ENCODE results near the gene EML6.

Gene EML6

DNA sequence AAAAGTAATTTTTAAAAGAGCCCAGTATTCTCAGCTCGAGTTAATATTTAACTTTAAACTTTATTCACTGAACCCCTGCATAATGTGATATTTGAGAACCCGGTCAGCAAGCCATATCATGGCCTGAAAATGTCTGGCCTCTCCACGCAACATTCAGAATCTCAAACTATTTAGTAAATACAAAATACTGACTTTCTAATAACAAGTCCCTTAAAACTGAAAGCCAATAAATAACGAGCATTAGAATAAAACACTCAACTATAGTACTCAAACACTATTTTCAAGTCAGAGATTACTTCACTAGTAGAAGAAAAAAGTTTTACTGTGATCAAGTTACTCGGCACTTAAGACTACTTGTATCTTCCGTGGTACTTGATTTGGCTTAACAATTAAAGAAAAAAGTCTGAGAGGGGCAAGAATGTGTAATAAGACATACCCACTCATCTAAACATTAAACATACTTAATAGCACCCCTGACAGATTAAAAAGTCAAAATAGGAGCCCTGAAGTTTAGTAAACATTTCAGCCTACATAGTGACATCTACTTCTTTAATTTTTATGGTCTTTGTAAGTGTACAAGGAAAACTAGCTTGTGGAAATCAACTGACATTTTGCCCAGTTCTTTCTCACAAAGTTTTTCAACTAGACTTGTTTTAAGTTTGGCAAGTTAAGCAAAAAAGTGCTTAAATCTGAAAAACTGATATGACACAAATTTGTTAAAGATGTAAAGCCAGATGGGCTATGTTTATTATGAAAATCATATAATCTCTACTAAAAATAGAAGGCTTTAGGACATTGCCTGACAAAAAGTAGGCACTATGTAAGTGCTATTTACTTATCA lies 288.6 kb downstream of the EML6 start:
- DNase-seq: no peak

DNA sequence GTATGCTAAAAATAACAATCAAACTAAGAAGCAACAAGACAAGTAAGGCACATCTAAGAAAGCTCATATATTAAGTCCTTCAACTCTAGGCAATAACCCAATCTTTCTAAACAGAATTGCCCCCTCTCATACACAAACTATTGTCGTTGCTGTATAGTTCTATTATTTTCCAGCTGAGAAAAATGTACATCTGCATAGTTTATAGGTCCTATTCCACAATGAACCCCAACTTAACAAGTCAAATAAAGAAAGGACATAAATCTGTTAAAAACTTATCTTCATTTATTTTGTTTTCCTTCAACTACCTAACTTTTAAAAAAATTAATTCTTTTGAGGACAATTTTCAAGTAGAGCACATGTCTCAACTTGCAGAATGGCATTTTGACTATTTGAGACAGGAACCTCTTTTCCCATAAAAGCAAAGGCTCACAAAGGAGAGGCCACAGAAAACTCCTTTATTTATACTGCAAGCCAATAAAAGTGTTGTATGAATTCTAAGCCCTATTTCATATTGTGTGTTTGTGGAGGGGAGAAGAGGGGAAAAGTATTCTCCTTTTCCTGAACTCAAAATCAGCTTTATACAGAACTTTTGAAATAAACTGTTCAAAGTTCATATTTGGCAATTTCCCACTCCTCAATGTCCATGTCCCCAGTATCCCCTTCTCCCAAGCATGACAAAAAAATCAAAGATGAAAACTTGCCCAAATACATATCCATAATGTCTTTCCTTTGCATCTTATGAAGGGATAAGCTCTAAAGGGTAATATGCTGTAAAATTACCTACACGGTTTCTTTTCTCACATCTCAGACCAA lies 289.4 kb downstream of the EML6 start:
- DNase-seq: no peak

DNA sequence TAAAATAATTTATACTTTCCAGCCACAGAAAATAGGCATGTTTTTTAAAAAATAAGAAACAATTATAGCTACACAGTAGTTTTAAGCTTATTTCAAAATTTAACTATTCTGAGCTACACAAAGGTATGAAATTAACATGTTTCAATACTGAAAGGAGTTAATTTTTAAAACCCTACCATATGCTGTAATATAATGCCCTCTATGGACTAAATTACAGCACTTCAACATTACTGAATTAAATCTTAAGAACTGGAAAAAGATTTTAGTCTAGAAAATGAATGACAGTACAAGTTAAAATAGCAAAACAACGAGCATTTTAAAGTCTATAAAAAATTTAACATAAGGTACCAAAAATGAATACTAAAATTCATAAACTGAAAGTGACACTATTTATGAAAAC lies 290.5 kb downstream of the EML6 start:
- DNase-seq: no peak

DNA sequence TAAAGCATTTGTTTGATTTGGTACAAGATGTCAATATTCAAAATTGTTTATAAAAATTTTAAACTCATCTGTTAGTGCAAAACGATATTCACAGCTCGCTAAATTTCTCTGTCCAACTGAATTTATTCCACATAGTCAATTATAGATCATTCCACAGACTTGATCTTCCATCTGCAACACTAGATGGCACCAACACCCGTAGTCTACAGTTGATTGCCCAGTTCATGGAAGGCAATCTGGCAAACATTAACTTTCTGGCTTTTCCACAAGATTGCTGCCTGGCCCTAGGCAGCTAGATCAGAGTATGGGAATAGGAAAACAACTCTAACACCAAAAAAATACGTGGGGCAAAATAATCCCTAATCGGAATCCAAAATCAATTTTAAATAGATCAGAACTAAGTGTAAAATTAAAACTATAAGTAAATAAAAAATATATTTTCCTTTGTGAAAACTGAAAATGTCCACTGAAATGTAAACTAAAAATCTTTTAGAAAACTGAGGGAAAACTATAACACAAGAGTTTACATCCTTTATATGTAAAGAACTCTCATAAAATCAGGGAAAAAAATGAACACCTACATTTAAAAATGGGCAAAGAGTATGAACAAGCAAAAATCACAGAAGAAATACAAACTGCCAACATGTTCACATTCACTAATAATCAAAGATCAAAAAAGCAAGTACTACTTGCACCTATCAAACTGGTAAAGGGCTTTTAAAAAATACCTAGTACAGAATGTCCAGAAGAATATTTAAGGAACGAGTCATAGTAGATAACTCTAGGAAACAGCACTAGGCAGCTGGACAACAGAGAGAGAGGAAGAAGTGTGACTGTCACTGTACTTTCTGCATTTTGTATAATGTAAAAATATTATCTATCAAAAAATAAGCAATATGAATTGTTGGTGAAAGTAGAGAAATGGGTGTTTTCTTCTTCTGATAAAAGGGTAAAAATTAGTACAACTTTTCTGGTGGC lies 291.8 kb downstream of the EML6 start:
- DNase-seq: peak; percentile 39

- DNase-seq: no peak
These were observed 294.0 kb downstream of the EML6 start for GRCh38 chr2:55017428-55017827.

DNA sequence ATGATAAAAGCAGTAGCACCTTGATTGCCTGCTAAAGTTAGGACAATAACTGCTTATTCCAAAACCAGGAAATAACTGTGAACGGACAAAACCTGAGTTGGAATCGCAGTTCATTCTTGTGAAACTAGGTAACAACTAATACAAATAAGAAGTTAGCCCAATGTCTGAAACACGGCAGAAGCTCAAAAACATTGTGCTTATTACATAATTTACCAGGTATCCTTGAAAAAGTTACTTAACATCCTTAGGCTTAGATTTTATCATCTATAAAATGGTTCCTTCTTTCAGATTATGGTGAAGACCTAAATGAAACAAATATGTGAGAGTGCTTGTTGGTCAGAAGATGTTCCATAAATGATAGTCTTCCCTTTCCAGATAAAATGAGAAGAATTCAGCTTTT lies 294.4 kb downstream of the EML6 start:
- no peak for DNase-seq

DNA sequence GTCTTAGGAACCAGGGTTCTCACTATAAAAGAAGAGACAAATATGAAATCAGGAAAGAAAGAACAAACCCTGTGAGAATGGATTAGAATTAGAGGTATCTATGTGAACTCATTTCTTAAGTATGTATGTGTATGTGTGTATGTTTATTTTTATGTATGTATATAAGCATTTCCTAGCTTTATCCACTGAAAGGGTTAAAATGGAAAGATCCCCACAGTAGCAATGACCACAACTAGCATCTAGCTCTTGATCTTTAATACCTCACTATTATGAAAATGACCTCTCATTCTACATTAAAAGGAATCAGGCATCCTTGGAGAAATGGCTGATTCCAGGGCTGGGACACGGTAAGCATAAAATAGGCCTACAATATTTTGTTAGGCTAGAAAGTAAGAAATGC lies 295.2 kb downstream of the EML6 start:
- DNase-seq: no peak

GRCh38 chr2:55019526-55020258 lies 296.2 kb downstream of the EML6 start:
- peak; percentile 8 for DNase-seq
